Suprapubic skin (tissue), 4 donors: ENCODE data around the gene GOT1. TPM values are rescaled to one million over a fixed set of nuclear protein-coding genes. Genes with fewer than 3 reads are reported as not detected.

Experiments
- DNase-seq, 2 donors: peaks; one replicate each; pipeline ENCODE4 v3.0.0-alpha.2; 2019; ENCODE audit warnings: low spot score in 2 of 2
- H3K27ac ChIP-seq: fragments of 200-600 bp; sonication (generic); one replicate; pipeline ENCODE4 v1.5.1; 2019
- H3K27me3 ChIP-seq: fragments of 200-600 bp; sonication (generic); one replicate; pipeline ENCODE4 v1.5.1; 2019
- H3K36me3 ChIP-seq: fragments of 200-600 bp; sonication (generic); one replicate; pipeline ENCODE4 v1.5.1; 2019
- H3K4me1 ChIP-seq: fragments of 200-600 bp; sonication (generic); one replicate; pipeline ENCODE4 v1.5.1; 2019
- H3K4me3 ChIP-seq: fragments of 200-600 bp; sonication (generic); one replicate; pipeline ENCODE4 v1.5.1; 2019; ENCODE audit warnings: mild to moderate bottlenecking
- H3K9me3 ChIP-seq: fragments of 200-600 bp; sonication (generic); one replicate; pipeline ENCODE4 v1.5.1; 2019
- CTCF ChIP-seq, 2 donors: fragments of 200-600 bp in 1 of 2; fragments of 450-650 bp in 1 of 2; sonication (generic) in 1 of 2; IDR thresholded peaks; one replicate each; pipeline ENCODE4 v1.5.1; 2016 to 2019; ENCODE audit warnings: antibody characterized with exemption in 2 of 2, mild to moderate bottlenecking in 1 of 2, moderate library complexity in 1 of 2
- EP300 ChIP-seq: sonication (generic); formaldehyde crosslinking; IDR thresholded peaks from one replicate; pipeline ENCODE4 v1.6.1; 2017; ENCODE audit warnings: antibody characterized with exemption
- POLR2A ChIP-seq, 2 donors: fragments of 450-650 bp; IDR thresholded peaks; one replicate each; pipeline ENCODE4 v1.6.1; 2017; ENCODE audit warnings: antibody characterized with exemption in 2 of 2, mild to moderate bottlenecking in 2 of 2, moderate library complexity in 2 of 2
- POLR2AphosphoS5 ChIP-seq, 3 donors: sonication (generic); formaldehyde crosslinking; IDR thresholded peaks; one replicate each; pipeline ENCODE4 v1.6.1; 2017; ENCODE audit warnings: antibody characterized with exemption in 3 of 3
- WGBS: methylation state at CpG from one replicate; pipeline ENCODE4 v1.1.5; 2018; 5-methylcytosine and 5-hydroxymethylcytosine counted together
- total RNA-seq, 4 donors: library from RNA; depleted of rRNA; stranded (reverse); fragments of >200 nt; gene quantifications; one replicate each; pipeline ENCODE4 v1.1.0, GENCODE V29; 2016

Gene GOT1
- total RNA-seq, 4 donors from 2014 or later, result 16.9 to 46.2 (median 31.7) TPM

- 90% methylated on average over 4 of the region's 4 CpGs for WGBS
- H3K36me3 ChIP-seq, result peaks cover 19% of the 10 kb centered on the region
- no peaks in the 10 kb centered on the region for H3K9me3 ChIP-seq
- TF ChIP-seq POLR2A (IDR thresholded peaks at IDR 0.05), result no peak
- TF ChIP-seq CTCF (IDR thresholded peaks at IDR 0.05), result no peak
- TF ChIP-seq EP300, result no peak
- no peak for TF ChIP-seq POLR2AphosphoS5 (IDR thresholded peaks at IDR 0.05)
- H3K27me3 ChIP-seq, result no peaks in the 10 kb centered on the region
- H3K4me1 ChIP-seq, result peaks cover 23% of the 10 kb centered on the region
- DNase-seq, result no peak
- H3K27ac ChIP-seq, result no peak overlapping the region
- no peak overlapping the region for H3K4me3 ChIP-seq
Measured at GRCh38 chr10:99427566-99428190, 2.7 kb downstream of the GOT1 start.

GRCh38 chr10:99426689-99427088 lies 3.7 kb downstream of the GOT1 start:
- H3K36me3 ChIP-seq, result peaks cover 19% of the 10 kb centered on the region
- peaks cover 16% of the 10 kb centered on the region for H3K4me1 ChIP-seq
- H3K27ac ChIP-seq, result no peak overlapping the region
- no peak for DNase-seq
- no peak overlapping the region for H3K4me3 ChIP-seq
- H3K27me3 ChIP-seq, result no peaks in the 10 kb centered on the region
- WGBS, result 74% methylated on average over 3 of the region's 3 CpGs
- TF ChIP-seq CTCF (IDR thresholded peaks at IDR 0.05), result no peak
- no peak for TF ChIP-seq EP300
- no peak for TF ChIP-seq POLR2AphosphoS5 (IDR thresholded peaks at IDR 0.05)
- TF ChIP-seq POLR2A (IDR thresholded peaks at IDR 0.05), result no peak
- no peaks in the 10 kb centered on the region for H3K9me3 ChIP-seq

- Histone ChIP-seq H3K4me3 (no peak overlapping the region), H3K4me1 (peaks cover 10% of the 10 kb centered on the region), H3K27ac (no peak overlapping the region), H3K36me3 (peaks cover 25% of the 10 kb centered on the region), H3K9me3 (no peaks in the 10 kb centered on the region), H3K27me3 (no peaks in the 10 kb centered on the region)
- WGBS, result 100% methylated on average over 1 of the region's 1 CpG
- no peak for TF ChIP-seq CTCF (IDR thresholded peaks at IDR 0.05)
- TF ChIP-seq POLR2A (IDR thresholded peaks at IDR 0.05), result no peak
- TF ChIP-seq POLR2AphosphoS5 (IDR thresholded peaks at IDR 0.05), result no peak
- no peak for TF ChIP-seq EP300
- DNase-seq, result no peak
Measured at GRCh38 chr10:99425204-99425603, 5.2 kb downstream of the GOT1 start.

GRCh38 chr10:99424656-99425055 lies 5.8 kb downstream of the GOT1 start:
- Histone ChIP-seq H3K36me3 (peaks cover 30% of the 10 kb centered on the region), H3K27ac (no peak overlapping the region), H3K27me3 (no peaks in the 10 kb centered on the region), H3K9me3 (no peaks in the 10 kb centered on the region), H3K4me3 (no peak overlapping the region), H3K4me1 (peaks cover 5% of the 10 kb centered on the region)
- WGBS, result 100% methylated on average over 1 of the region's 1 CpG
- TF ChIP-seq EP300 (no peak), CTCF (IDR thresholded peaks at IDR 0.05) (no peak), POLR2AphosphoS5 (IDR thresholded peaks at IDR 0.05) (no peak), POLR2A (IDR thresholded peaks at IDR 0.05) (no peak)
- no peak for DNase-seq

GRCh38 chr10:99422529-99423096 lies 7.8 kb downstream of the GOT1 start:
- 92% methylated on average over 5 of the region's 5 CpGs for WGBS
- H3K36me3 ChIP-seq, result peaks cover 43% of the 10 kb centered on the region

More at GRCh38 chr10:99422529-99423096, 7.8 kb downstream of the GOT1 start:
- H3K27ac ChIP-seq, result no peak overlapping the region
- H3K4me3 ChIP-seq, result no peak overlapping the region
- TF ChIP-seq POLR2A (IDR thresholded peaks at IDR 0.05), result no peak
- TF ChIP-seq POLR2AphosphoS5 (IDR thresholded peaks at IDR 0.05), result no peak
- no peak for TF ChIP-seq CTCF (IDR thresholded peaks at IDR 0.05)
- no peak for TF ChIP-seq EP300
- H3K27me3 ChIP-seq, result no peaks in the 10 kb centered on the region
- H3K4me1 ChIP-seq, result no peaks in the 10 kb centered on the region
- no peak for DNase-seq
- H3K9me3 ChIP-seq, result no peaks in the 10 kb centered on the region
